SU-DHL-6 (cell line): ENCODE data around the gene TEDC2.

Source experiments
- CTCF ChIP-seq: fragments of 200-600 bp; sonication (generic); IDR thresholded peaks from one replicate; pipeline ENCODE4 v1.5.1; 2017; ENCODE audit warnings: antibody characterized with exemption, mild to moderate bottlenecking, low read length, moderate library complexity; ENCODE audit not compliant: insufficient read depth, poor library complexity, severe bottlenecking
- EZH2phosphoT487 ChIP-seq: fragments of 200-600 bp; sonication (generic), shearing (Covaris generic); conservative IDR thresholded peaks from 2 replicates; pipeline ENCODE4 v1.6.1; 2018; ENCODE audit warnings: mild to moderate bottlenecking, antibody characterized with exemption, low read length, moderate library complexity, mixed read lengths

- TF ChIP-seq CTCF (peak; percentile 35), EZH2phosphoT487 (no peak)
These were observed 53.0 kb downstream of the TEDC2 start for GRCh38 chr16:2512735-2513404.
